Germinal center (tissue), 1 donor: ENCODE data around the gene EIF5A.
A peak's percentile ranks its signal among the peaks of the same experiment; 100 is the strongest.
"Not testable (repeated sequence)": the region's sequence is repeated elsewhere in the genome, so short reads cannot be mapped to it uniquely, and the experiment has no call there.

Source experiments
- DNase-seq: peaks from one replicate; pipeline ENCODE4 v3.0.0; 2012; ENCODE audit warnings: mixed read lengths, low spot score

EIF5A gene

DNA sequence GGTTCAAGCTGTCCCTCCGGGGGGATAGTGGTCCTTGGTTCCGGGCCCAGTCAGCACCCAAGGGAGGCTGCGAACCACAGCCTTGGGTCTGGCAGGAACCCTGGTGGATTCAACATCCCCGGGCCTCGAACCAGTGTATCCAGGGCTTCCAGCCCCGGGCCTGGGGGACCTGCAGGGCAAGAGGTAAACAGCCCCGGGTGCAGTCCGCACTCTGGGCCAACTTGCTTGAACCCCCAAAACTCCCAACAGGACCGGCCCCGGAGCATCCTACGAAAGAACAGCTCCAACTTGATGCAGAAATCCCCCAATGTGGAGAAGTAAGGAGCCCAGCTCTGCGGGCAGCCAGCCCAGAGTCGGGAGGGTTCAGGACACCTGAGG is 23.2 kb downstream of the EIF5A start:
- no peak for DNase-seq

- DNase-seq: no peak
Observed at GRCh38 chr17:7332111-7332510, 24.7 kb downstream of the EIF5A start.

DNA sequence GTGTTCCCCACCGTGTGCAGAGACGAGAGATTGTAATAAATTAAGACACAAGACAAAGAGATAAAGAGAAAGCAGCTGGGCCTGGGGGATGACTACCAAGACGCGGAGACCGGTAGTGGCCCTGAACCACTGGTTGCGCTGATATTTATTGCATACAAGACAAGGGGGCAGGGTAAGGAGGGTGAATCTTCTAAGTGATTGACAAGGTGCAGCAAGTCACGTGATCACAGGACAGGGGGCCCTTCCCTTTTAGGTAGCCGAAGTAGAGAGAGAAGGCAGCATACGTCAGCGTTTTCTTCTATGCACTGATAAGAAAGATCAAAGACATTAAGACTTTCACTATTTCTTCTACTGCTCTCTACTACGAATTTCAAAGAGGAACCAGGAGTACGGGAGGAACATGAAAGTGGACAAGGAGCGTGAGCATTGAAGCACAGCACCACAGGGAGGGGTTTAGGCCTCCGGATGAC is 25.2 kb downstream of the EIF5A start:
- DNase-seq: not testable (repeated sequence)

- DNase-seq: no peak
Observed at GRCh38 chr17:7334938-7335538, 27.6 kb downstream of the EIF5A start.

DNA sequence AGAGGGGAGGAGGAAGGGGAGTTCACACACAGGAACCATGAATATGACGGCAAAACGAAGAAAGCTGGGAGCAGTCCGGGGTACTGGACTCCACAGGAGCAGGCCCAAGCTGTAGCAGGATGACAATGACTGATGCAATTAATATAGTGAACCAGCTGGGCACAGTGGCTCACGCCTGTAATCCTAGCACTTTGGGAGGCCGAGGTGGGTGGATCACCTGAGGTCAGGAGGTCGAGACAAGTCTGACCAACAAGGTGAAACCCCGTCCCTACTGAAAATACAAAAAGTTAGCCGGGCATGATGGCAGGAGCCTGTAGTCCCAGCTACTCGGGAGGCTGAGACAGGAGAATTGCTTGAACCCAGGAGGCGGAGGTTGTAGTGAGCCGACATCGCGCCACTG is 28.3 kb downstream of the EIF5A start:
- not testable (repeated sequence) for DNase-seq

DNA sequence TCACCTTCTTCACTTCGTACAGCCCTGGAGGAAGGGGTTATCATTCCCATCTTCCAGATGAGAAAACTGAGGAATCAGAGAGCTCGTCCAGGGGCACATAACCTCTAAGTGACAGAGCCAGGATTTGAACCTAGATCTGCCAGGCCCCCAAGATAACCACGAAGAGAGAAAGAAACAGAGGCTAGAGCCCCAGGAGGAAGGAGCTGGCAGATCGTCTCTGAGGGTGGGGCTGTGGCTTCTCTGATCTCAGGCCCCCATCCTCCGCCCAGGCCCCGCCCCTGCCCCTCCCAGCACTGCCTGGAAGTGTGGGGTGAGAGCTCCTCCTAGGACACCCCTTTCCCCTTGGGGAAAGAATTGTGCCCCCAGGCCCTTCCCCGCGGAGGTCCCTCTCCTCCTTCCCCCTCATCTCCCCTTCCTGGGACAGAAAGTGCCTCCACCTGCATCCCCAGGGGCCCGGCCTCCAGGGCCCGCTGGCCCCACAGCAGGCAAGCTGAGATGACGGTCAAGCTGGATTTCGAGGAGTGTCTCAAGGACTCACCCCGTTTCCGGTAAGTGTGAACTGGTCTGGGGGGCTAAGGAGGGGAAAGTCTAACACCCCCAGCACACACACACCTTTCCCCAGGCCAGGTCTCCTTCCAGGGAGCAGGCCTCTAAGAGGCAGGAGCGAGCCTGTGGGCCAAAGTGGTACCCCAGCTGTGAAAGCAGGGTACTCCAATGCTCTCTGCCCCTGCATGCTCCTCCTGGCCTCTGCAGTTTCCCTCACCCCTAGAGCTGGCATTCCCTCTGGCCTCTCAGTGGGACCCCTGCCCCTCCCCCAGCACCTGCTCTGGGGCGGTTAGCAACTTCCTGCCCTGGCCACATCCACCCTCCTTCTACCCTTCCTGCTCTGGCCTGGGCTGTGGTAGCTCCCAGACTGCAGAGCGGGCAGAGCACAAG is 29.1 kb downstream of the EIF5A start, which contains the start of gene ACAP1:
Gene ACAP1, plus strand, starts transcription at position 290 of the 936 bp plus-strand sequence. Its CDS starts 206 bp downstream, at position 496.
- peak; percentile 75 for DNase-seq

- not testable (repeated sequence) for DNase-seq
Observed at GRCh38 chr17:7337600-7337999, 30.2 kb downstream of the EIF5A start.

DNA sequence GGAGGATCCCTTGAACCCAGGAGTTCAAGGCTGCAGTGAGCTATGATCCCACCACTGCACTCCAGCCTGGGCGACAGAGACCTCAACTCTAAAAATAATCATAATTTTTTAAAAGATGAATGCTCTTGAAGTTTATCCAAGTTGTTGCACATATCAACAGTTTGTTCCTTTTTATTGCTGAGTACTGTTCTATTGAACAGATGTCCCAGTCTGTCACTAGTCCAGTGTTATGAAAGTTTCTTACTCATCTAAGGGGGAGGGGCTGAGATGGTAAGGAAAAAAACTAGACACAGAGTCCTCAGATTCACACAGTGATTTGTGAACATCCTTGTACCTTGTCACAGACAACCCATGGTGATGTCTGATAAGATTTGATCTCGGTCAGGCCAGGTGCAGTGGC is 32.8 kb downstream of the EIF5A start:
- no peak for DNase-seq

DNA sequence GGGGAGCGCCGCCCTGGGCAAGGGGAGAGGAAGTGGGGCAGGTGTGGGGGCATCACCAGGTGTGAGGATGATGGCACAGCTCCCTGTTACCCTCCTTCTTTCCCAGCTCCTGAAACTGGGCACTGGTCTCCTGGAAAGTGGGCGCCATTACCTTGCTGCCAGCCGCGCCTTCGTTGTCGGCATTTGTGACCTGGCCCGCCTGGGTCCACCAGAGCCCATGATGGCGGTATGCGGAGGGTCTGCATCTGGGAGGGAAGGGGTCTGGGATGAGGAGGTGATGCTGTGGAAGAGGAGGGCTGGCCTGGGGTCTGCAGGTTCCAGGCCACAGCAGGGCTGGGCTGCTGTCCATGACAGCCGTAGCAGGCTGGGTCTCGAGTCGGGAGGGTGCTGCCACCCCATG is 34.4 kb downstream of the EIF5A start:
- DNase-seq: no peak

- DNase-seq: no peak
Observed at GRCh38 chr17:7343250-7343649, 35.8 kb downstream of the EIF5A start.

DNA sequence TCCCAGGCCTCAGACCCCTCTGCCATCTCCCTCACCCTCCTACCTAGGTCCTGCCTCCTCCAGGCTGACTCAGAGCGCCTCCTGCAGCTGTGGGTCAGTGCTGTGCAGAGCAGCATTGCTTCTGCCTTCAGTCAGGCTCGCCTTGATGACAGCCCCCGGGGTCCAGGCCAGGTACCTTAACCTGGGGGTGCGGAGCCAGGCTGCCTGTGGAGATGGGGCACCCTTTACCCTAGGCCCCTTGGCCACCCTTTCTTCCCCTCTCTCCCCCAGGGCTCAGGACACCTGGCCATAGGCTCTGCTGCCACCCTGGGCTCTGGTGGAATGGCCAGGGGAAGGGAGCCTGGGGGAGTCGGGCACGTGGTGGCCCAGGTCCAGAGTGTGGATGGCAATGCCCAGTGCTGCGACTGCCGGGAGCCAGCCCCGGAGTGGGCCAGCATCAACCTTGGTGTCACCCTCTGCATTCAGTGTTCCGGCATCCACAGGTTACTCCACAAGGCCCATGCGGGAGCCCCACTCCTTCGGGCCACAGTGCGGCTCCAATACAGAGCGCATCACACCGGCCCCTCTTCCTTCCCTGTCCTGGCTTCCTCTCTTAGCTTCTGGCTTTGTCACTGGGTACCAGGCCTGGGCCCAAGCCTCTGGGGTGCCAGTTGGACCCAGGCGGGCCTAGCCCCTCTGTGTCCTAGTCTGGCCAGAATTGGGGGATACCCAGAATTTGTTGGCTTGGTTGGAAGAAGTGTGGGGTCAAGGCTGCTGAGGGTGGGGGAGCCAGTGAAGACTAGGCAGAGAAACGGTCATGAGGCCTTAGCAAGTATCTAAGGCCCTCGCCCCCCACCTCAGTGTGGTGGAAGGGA is 39.6 kb downstream of the EIF5A start:
- DNase-seq: no peak

DNA sequence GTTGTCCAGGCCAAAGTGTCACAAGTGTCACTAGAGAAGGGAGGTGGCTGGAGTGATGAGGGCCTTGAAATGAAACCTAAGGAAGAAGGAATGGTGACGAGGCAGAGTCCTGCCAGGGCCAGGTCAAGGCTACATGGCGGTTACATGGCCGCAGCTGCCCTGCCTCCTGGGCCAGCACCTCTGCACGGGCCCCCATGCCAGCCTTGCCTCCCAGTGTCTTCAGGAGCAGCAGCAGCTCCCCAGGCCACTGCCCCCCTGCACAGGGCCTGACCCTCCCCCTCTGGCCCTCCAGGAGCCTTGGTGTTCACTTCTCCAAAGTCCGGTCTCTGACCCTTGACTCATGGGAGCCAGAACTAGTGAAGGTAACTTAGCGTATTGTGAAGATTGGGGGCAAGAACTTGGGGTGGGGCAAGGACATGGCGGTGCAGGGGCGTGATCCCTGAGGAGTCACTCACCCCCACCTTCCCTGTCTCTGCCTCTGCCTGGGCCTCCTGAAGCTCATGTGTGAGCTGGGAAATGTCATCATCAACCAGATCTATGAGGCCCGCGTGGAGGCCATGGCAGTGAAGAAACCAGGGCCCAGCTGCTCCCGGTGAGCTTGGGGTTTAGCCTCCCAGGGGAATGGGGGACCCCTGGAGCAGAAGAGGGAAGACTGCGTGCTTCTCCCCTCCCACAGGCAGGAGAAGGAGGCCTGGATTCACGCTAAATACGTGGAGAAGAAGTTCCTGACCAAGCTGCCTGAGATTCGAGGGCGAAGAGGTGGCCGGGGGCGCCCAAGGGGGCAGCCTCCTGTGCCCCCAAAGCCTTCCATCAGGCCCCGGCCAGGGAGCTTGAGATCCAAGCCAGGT is 40.4 kb downstream of the EIF5A start:
- no peak for DNase-seq

DNA sequence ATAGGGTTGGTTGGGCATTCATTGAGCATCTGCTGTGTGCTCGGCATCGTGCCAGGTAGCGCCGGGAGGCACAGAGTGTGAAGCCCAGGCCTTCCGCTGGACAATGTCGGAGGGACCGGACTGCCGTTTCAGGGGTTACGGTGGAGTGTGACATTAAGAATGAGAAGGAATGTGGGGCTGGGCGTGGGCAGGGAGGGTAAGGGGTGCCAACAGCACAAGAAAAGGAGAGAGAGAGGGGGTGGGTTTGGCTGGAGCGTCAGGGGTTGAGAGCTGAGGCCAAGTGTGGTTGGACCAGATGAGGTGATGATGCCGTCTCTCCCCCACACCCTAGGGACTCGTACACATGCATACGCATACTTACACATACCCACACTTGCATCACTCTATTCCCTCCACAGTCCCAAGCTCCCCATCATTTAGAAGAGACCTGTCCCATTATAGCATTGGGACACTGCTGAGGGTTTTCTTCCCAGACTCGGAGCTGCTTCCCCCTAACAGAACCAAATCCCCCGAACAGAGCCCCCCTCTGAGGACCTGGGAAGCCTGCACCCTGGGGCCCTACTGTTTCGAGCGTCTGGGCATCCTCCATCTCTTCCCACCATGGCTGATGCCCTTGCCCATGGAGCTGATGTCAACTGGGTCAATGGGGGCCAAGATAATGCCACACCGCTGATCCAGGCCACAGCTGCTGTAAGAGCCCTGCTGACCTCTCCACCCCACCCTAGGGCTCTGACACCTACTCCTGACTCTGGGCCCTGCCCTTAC is 41.2 kb downstream of the EIF5A start:
- no peak for DNase-seq

DNA sequence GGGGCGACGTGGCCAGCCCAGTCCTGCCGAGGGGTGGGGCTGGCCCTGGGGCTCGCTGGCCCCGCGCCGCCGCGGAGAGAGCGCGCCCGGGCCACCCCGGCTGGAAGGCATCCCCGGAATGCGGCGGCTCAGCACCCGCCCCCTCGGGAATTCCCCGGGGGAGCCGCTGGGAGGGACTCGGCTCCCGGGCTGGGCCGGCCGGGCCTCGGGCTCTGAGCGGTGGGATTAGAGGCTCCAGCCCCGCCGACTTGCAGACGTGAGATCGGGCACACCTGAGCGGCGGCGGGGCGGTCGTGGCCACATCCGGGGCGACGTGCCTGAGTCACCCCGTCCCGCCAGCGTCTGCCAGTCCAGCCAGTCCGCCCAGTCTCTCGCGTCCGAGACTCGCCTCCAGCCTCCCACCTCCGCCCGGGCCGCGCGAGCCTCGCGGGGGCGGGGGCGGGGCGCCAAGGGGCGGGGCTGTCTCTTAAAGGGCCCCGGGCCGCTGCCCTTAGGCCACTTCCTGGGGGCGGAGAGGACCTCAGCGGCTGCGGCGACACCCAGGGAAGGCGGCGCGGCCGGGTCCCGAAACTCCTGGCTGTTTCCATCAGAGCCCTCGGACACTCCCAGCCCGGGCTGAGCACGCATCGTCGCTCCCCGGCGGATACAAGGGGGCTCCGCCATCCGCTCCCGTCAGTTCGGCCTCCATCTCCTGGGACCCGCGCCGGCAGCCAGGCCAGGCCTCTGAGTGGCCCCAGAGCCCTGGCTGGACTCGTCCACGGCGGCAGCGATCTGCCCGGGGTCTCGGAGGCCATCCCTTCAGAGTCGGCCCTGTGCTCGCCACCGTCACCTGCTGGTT is 44.5 kb downstream of the EIF5A start, which contains the start of gene KCTD11:
Gene KCTD11, plus strand, starts transcription at position 498 of the 838 bp plus-strand sequence.
- peak; percentile 79 for DNase-seq

DNA sequence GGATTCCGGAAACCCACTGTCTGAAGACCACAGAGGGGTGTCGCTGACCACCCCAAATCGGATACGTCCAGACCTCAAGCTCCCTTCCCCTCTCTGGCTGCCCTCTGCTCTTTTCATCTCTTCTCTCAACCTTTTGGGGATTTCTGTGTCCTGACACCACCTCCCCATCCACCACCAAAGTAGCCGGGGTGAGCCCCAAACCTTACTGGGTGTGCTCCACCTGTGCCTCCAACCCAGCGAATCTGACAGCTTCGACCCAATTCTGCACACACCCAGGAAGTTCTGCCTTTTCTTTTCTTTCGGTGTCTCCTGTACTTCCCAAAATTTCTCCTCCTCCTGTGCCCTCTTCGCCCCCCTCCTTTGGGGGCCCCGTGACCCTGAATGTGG is 45.1 kb downstream of the EIF5A start:
- DNase-seq: no peak

DNA sequence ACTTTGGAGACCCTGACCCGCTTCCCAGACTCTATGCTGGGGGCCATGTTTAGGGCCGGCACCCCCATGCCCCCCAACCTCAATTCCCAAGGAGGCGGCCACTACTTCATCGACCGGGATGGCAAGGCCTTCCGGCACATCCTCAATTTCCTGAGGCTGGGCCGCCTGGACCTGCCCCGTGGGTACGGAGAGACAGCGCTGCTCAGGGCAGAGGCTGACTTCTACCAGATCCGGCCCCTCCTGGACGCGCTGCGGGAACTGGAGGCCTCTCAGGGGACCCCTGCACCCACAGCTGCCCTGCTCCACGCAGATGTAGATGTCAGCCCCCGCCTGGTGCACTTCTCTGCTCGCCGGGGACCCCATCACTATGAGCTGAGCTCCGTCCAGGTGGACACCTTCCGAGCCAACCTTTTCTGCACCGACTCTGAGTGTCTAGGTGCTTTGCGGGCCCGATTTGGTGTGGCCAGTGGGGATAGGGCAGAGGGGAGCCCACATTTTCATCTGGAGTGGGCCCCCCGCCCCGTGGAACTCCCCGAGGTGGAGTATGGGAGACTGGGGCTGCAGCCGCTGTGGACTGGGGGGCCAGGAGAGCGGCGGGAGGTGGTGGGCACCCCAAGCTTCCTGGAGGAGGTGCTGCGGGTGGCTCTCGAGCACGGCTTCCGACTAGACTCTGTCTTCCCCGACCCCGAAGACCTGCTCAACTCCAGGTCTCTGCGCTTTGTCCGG is 45.6 kb downstream of the EIF5A start:
- no peak for DNase-seq

DNA sequence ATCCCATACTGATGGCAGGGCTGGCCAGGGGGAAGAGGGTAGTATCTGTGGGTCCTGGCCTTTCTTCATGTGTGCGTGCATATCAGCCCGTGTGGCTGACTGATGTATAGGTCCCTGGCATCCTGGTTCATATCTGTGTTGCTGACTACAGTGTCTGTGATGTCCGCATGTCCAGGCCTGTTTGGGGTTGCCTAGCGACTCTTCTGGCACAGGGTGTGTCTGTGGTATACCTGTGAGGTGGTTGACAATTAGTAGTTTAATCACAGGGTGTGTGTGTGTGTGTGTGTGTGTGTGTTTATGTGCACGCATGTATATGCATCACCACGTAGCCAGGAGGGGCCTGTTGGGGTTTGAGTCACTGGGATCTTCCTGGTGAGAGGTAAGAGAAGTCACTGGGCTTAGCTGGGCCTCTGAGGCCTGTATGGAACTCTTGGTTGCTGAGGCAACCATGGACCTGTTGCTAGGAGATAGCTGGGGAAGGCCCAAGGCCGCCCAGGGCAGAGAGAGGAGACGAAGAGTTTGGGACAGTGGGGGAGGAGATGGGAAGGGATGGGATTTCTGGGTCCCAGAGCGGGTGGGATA is 46.9 kb downstream of the EIF5A start:
- no peak for DNase-seq

DNA sequence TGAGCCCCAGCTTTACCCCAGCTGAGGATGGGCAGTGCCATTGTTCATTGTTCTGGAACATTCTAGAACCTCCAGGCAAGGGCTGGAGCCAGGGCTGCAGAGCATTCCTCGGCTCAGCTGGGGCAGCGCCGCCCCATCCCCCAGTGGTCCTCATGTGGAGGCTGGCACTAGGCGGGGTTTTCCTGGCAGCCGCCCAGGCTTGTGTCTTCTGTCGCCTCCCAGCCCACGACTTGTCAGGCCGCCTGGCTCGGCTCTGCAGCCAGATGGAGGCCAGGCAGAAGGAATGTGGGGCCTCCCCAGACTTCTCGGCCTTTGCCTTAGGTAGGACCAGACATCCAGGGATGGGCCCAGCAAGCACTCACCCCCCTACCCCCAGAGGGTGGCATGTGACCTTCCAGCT is 47.6 kb downstream of the EIF5A start, which contains the start of gene TMEM95:
Gene TMEM95, plus strand, starts transcription at position 104 of the 400 bp plus-strand sequence. Its CDS starts 49 bp downstream, at position 153.
- no peak for DNase-seq
